ENCODE data around the gene LMTK3. TPM values are rescaled to one million over a fixed set of nuclear protein-coding genes. Genes with fewer than 3 reads are reported as not detected.

Gene LMTK3
- total and polyA plus RNA-seq, 8 donors, result 0.45 to 23.5 (median 1.4) TPM; not detected in 1

DNA sequence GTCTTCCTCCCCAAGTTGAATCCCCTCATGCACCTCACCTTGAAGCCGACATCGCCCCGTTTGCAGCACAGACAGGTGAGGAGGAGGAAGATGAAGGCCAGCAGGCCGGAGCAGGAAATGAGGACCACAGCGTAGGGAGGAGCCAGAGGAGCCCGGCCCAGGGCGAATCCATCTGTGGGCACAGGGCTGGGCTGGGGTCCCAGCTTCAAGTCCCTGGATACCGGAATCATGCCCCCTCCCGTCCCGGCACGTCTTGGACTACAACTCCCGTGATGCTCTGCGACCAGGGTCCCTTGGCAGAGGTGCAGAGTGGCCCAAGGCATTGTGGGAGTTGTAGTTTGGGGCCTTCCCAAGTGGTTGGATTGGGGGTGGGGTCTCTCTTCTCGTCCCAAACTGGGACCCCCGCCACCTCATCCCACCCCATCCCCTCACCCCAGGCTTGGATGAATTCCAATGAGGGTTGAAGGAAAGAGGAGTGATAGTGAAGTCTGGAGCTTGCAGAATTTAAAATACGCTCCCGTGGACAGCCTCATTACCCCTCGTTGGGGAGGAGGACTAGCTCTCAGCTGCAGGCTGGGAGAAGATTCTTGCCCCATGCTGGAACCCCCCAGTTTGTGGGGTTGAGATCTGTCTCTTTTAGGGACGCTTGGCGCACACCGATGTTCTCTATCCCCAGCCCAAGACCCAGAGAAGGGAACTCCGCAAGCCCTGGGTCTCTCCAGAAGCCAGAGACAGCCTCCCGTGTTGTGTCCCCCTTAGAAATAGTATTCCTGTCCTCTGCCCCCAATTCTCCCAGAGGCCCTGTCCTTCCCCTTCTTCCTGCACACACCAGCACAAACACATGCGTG lies 990 bp downstream of the LMTK3 start:
- Histone ChIP-seq H3K4me1 (peaks cover 20 to 39% (median 31%) of the 10 kb centered on the region in 4 donors), H3K36me3 (no peaks in the 10 kb centered on the region), H3K27me3 (peaks cover 17 to 47% (median 27%) of the 10 kb centered on the region in 3 donors), H3K9me3 (no peaks in the 10 kb centered on the region), H3K27ac (no peak overlapping the region), H3K4me3 (peak overlapping the region; percentile 8 to 39 (median 22))
- intact Hi-C loops (cut with DNase I; ENCODE audit: low total_unique reads), result no loop called here
- WGBS, 5 donors, result 12 to 16% (median 15%) methylated on average over 22 to 24 of the region's 24 CpGs
- DNase-seq, result peak; percentile 67 to 83
- TF ChIP-seq POLR2A (IDR thresholded peaks at IDR 0.05) (no peak), POLR2AphosphoS5 (IDR thresholded peaks at IDR 0.05) (peak in 1 of 3 donors; percentile 42), EP300 (IDR thresholded peaks at IDR 0.05) (no peak)
- TF ChIP-seq, protein P1, sequence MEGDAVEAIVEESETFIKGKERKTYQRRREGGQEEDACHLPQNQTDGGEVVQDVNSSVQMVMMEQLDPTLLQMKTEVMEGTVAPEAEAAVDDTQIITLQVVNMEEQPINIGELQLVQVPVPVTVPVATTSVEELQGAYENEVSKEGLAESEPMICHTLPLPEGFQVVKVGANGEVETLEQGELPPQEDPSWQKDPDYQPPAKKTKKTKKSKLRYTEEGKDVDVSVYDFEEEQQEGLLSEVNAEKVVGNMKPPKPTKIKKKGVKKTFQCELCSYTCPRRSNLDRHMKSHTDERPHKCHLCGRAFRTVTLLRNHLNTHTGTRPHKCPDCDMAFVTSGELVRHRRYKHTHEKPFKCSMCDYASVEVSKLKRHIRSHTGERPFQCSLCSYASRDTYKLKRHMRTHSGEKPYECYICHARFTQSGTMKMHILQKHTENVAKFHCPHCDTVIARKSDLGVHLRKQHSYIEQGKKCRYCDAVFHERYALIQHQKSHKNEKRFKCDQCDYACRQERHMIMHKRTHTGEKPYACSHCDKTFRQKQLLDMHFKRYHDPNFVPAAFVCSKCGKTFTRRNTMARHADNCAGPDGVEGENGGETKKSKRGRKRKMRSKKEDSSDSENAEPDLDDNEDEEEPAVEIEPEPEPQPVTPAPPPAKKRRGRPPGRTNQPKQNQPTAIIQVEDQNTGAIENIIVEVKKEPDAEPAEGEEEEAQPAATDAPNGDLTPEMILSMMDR (IDR thresholded peaks at IDR 0.05), result no peak

DNA sequence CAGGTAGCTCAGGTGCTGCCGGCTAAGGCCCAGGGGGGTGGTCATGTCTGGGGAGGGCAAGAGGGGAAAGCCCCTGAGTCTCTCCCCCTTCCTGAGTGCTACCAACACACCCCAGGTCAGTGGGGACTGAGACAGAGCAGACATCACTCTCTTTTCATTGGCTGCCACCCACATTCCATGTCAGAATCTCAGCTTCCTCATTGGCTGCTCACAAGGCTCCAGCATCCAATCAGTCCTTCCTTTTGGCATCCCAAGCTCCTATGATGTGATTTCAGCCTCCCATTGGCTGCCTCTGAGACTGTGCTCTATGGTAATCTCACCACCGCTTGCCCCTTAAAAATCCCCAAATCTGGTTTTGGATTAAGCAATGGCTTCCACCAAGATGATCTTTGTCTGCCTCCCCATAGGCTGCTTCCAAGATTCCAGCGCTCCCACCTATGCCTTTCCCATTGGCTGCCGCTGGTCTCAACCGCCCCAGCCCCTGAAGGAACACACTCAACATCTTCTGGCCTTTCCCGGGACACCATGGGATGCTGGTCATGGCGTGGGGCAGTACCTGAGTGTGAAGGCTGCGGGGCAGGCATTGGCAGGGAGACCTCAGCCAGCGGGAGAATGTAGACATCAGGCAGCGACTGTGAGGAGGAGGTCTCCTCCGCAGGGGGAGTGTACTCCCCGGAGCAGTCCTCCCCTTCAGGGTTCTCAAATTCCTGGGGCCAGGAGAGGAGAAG lies 2.0 kb downstream of the LMTK3 start:
- H3K4me3 ChIP-seq, result no peak overlapping the region
- H3K4me1 ChIP-seq, result peaks cover 20 to 39% (median 31%) of the 10 kb centered on the region in 4 donors
- intact Hi-C loops (cut with DNase I; ENCODE audit: low total_unique reads), result loop anchor here (5.0 kb wide), 1 partner anchor 78 kb away; no protein-coding TSS in a partner anchor
- no peaks in the 10 kb centered on the region for H3K9me3 ChIP-seq
- WGBS, 5 donors, result 74 to 84% (median 82%) methylated on average over 12 of the region's 12 CpGs
- peaks cover 17 to 47% (median 27%) of the 10 kb centered on the region in 3 donors for H3K27me3 ChIP-seq
- TF ChIP-seq, protein P1 (IDR thresholded peaks at IDR 0.05), result no peak
- TF ChIP-seq EP300 (IDR thresholded peaks at IDR 0.05) (no peak), POLR2AphosphoS5 (IDR thresholded peaks at IDR 0.05) (no peak), POLR2A (IDR thresholded peaks at IDR 0.05) (no peak)
- H3K36me3 ChIP-seq, result no peaks in the 10 kb centered on the region
- no peak for DNase-seq
- H3K27ac ChIP-seq, result no peak overlapping the region

DNA sequence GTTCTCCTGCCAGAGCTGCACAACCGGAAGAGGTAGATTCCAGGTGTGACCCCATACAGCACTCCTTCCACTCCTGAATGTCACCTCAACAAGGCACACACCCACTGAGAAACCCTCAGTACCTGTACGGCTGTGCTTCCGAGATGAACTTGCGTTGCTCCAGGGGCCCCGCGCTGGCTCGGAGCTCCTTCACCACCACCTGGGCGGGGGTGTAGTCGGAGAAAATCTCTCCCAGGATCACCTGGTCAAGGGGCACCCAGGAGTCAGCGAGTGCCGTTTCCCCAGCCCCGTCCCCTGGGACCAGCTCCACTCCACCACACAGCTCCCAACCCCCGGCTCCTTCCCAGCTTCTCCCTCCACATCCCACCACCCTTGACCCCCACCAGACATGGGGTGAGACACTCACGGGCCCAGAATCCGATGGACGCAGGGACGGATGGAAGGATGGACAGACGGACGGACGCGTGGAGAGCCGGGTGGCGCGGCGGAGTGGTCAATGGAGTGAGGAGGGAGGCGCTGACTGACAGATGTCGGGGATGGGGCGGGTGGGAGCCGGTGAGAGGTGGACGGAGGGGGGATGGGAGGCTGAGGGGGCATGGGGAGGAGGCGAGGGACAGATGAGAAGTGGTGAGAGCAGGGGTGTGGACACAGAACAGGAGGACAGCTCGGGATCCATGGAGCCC lies 2.8 kb downstream of the LMTK3 start:
- Histone ChIP-seq H3K4me1 (peaks cover 18 to 35% (median 28%) of the 10 kb centered on the region in 4 donors), H3K36me3 (no peaks in the 10 kb centered on the region), H3K4me3 (no peak overlapping the region), H3K27ac (no peak overlapping the region), H3K27me3 (peaks cover 17 to 47% (median 26%) of the 10 kb centered on the region in 3 donors), H3K9me3 (no peaks in the 10 kb centered on the region)
- intact Hi-C loops (cut with DNase I; ENCODE audit: low total_unique reads), result loop anchor here (5.0 kb wide), 1 partner anchor 78 kb away; no protein-coding TSS in a partner anchor
- 70 to 78% (median 77%) methylated on average over 27 to 32 of the region's 32 CpGs for WGBS, 5 donors
- TF ChIP-seq POLR2A (IDR thresholded peaks at IDR 0.05), result no peak
- TF ChIP-seq EP300 (IDR thresholded peaks at IDR 0.05), result no peak
- no peak for TF ChIP-seq POLR2AphosphoS5 (IDR thresholded peaks at IDR 0.05)
- TF ChIP-seq, protein P1 (IDR thresholded peaks at IDR 0.05), result no peak
- peak in 1 of 2 donors; percentile 37 for DNase-seq
